Fibroblast of pulmonary artery (primary cell): Measurements from ENCODE around the gene AIFM1.
"Not testable (repeated sequence)": the region's sequence is repeated elsewhere in the genome, so short reads cannot be mapped to it uniquely, and the experiment has no call there.

ENCODE experiments used
- DNase-seq: peaks from one replicate; pipeline ENCODE4 v3.0.0-alpha.2; 2010; ENCODE audit warnings: low read depth
- H3K4me3 ChIP-seq: replicated peaks from 2 replicates; pipeline ENCODE4 v1.5.1; 2011; ENCODE audit warnings: low read depth, mild to moderate bottlenecking, control low read depth, low read length, moderate library complexity
- TF ChIP-seq, protein P1 (sequence below): IDR thresholded peaks from 2 replicates; pipeline ENCODE4 v1.5.1; 2011; ENCODE audit warnings: mild to moderate bottlenecking, control low read depth, low read length, inconsistent platforms; ENCODE audit errors: missing control alignments

AIFM1 gene

GRCh38 chrX:130121505-130121800, 44.2 kb downstream of the AIFM1 start:
- DNase-seq: no peak
- TF ChIP-seq, protein P1, sequence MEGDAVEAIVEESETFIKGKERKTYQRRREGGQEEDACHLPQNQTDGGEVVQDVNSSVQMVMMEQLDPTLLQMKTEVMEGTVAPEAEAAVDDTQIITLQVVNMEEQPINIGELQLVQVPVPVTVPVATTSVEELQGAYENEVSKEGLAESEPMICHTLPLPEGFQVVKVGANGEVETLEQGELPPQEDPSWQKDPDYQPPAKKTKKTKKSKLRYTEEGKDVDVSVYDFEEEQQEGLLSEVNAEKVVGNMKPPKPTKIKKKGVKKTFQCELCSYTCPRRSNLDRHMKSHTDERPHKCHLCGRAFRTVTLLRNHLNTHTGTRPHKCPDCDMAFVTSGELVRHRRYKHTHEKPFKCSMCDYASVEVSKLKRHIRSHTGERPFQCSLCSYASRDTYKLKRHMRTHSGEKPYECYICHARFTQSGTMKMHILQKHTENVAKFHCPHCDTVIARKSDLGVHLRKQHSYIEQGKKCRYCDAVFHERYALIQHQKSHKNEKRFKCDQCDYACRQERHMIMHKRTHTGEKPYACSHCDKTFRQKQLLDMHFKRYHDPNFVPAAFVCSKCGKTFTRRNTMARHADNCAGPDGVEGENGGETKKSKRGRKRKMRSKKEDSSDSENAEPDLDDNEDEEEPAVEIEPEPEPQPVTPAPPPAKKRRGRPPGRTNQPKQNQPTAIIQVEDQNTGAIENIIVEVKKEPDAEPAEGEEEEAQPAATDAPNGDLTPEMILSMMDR: no peak
- H3K4me3 ChIP-seq: no peak overlapping the region

GRCh38 chrX:130120746-130121504, 44.7 kb downstream of the AIFM1 start:
- TF ChIP-seq, protein P1: peak; percentile 5
- peak overlapping the region; percentile 34 for H3K4me3 ChIP-seq
- peak; percentile 80 for DNase-seq

DNA sequence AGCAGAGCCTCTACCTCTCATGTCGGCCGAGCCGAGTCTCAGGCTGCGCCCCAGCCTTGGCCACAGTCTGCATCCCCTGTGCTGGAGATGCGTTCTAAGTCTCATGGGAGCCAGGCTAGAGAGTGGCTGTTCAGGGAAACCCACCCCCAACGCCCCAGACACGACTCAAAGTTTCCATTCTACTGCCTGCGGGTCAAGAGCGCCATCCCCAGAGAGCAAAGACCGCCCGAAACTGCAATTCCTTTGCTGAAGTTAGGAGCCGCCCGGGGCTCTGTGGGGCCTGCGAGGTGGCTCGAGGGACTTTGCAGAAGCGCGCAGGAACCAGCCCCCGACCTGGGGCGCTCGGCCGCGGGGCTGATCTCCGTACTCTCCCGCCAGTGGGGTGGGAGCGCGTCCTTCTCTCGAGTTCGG, 45.3 kb downstream of the AIFM1 start:
- peak overlapping the region; percentile 10 for H3K4me3 ChIP-seq
- DNase-seq: no peak
- TF ChIP-seq, protein P1: no peak

DNA sequence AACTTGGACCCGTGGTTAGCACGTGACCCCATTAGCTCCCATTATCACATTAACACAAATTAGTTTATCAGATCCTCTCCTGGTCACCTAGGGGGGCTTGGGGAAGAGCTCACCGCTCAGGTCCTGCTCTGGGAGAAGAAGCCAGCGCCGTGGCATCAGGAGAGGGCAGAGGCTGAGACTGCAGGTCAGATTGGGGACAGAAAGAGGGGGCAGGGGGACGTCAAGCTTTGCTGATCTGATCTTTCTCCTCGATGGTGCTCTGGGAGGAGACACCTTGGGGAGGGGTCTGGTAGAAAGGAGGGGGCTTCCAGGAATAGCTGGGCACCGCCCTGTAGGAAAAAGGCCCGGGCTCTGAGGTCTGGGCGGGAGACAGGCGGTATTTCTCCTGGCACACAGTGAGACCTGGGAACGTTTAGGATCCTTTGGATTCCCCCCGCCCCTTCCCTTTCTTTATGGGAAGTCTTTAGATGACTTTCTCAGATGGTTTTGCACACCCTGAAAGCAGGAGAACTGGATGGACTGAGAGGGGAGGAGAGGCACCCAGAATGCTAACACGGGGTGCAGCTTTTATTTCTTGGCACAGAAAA, 46.2 kb downstream of the AIFM1 start:
- DNase-seq: no peak
- TF ChIP-seq, protein P1: no peak
- peak overlapping the region; percentile 19 for H3K4me3 ChIP-seq

- peak overlapping the region; percentile 19 for H3K4me3 ChIP-seq
- TF ChIP-seq, protein P1: no peak
- DNase-seq: peak; percentile 88
Measured at GRCh38 chrX:130118441-130119311, 47.0 kb downstream of the AIFM1 start.

GRCh38 chrX:130117166-130117565, 48.5 kb downstream of the AIFM1 start:
- no peak for DNase-seq
- TF ChIP-seq, protein P1: no peak
- H3K4me3 ChIP-seq: no peak overlapping the region

DNA sequence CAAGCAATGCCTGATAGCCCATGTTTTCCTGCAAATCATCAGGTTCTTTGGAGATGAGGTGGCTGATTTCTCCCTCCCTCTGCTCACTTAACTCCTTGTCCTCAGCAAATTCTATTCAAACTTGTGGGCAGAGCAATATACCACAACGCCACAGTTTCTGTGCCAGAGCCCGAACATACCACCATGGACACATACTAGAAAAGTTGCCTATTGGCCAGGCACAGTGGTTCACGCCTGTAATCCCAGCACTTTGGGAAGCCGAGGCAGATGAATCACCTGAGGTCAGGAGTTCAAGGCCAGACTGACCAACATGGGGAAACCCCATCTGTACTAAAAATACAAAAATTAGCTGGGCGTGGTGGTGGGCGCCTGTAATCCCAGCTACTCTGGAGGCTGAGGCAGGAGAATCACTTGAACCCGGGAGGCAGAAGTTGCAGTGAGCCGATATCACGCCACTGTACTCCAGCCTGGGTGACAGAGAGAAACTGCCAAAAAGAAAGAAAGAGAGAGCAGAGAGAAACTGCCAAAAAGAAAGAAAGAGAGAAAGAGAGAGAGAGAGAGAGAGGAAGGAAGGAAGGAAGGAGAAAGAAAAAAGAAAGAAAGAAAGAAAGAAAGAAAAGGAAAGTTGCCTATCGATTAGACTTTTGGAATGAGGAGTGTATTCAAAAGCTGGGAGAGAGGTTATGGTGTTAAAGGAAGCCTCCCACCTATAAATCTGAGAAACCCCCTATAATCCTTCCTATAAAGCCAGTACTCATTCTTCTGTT, 50.3 kb downstream of the AIFM1 start:
- not testable (repeated sequence) for DNase-seq, H3K4me3 ChIP-seq
